ENCODE measurements around the gene MFAP3L. TPM values are rescaled to one million over a fixed set of nuclear protein-coding genes. Genes with fewer than 3 reads are reported as not detected.

MFAP3L gene
- total and polyA plus RNA-seq, 2 donors (not counting 1 experiment from before 2014, with no cell fraction given): 0.49 to 0.50 TPM

DNA sequence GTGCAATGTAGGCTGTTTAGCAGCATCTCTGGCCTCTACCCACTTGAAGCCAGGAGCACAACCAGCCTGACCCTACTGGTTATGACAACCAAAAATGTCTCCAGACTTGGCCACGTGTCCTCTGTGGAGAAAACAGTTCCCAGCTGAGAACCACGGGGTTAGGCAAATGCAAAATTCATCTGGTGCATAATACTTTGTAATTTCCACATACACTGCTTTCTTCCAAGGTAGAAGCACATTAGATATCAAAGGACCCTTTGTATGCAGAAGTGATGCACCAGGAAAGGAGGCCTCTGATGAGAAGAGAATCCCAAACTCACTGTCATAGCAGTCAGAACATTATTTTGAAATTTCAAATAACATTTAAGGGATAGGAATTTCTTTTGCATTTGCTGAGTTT lies 26.3 kb downstream of the MFAP3L start:
- Histone ChIP-seq H3K27me3 (ENCODE audit: control insufficient read depth, insufficient read depth, low read length) (no peaks in the 10 kb centered on the region), H3K4me3 (replicated peaks in 1 of 4; ENCODE audit: control extremely low read depth in 1 of 4, insufficient read depth in 1 of 4, low read depth in 3 of 4, low read length in 4 of 4) (no peak overlapping the region), H3K9ac (ENCODE audit: insufficient read depth, low read length) (no peak overlapping the region), H3K9me3 (ENCODE audit: control insufficient read depth, insufficient read depth, low read depth, low read length) (no peaks in the 10 kb centered on the region), H4K20me1 (ENCODE audit: control insufficient read depth, extremely low read depth, insufficient read depth, low read length) (no peaks in the 10 kb centered on the region), H3K4me1 (ENCODE audit: control insufficient read depth, extremely low read depth, insufficient read depth, low read length) (no peaks in the 10 kb centered on the region), H2AFZ (ENCODE audit: low read length) (no peak overlapping the region), H3K36me3 (ENCODE audit: control insufficient read depth, insufficient read depth, low read length) (no peaks in the 10 kb centered on the region), H3K79me2 (ENCODE audit: control insufficient read depth, insufficient read depth, low read length) (no peaks in the 10 kb centered on the region), H3K4me2 (ENCODE audit: extremely low read depth, insufficient read depth, low read length) (no peak overlapping the region), H3K27ac (ENCODE audit: insufficient read depth, low read length) (no peak overlapping the region)
- no peak for TF ChIP-seq EZH2 (IDR thresholded peaks at IDR 0.05; ENCODE audit: low read length, missing control alignments)
- TF ChIP-seq, protein P1, sequence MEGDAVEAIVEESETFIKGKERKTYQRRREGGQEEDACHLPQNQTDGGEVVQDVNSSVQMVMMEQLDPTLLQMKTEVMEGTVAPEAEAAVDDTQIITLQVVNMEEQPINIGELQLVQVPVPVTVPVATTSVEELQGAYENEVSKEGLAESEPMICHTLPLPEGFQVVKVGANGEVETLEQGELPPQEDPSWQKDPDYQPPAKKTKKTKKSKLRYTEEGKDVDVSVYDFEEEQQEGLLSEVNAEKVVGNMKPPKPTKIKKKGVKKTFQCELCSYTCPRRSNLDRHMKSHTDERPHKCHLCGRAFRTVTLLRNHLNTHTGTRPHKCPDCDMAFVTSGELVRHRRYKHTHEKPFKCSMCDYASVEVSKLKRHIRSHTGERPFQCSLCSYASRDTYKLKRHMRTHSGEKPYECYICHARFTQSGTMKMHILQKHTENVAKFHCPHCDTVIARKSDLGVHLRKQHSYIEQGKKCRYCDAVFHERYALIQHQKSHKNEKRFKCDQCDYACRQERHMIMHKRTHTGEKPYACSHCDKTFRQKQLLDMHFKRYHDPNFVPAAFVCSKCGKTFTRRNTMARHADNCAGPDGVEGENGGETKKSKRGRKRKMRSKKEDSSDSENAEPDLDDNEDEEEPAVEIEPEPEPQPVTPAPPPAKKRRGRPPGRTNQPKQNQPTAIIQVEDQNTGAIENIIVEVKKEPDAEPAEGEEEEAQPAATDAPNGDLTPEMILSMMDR (conservative IDR thresholded peaks at IDR 0.05 in 1 of 2, IDR thresholded peaks at IDR 0.05 in 1 of 2; ENCODE audit: low read depth in 1 of 2, low read length in 2 of 2): no peak
- DNase-seq (ENCODE audit: low read depth in 2 of 2): no peak

- Histone ChIP-seq H3K36me3 (ENCODE audit: control insufficient read depth, insufficient read depth, low read length) (no peaks in the 10 kb centered on the region), H3K9me3 (ENCODE audit: control insufficient read depth, insufficient read depth, low read depth, low read length) (no peaks in the 10 kb centered on the region), H3K9ac (ENCODE audit: insufficient read depth, low read length) (no peak overlapping the region), H3K4me1 (ENCODE audit: control insufficient read depth, extremely low read depth, insufficient read depth, low read length) (no peaks in the 10 kb centered on the region), H3K4me2 (ENCODE audit: extremely low read depth, insufficient read depth, low read length) (no peak overlapping the region), H3K4me3 (replicated peaks in 1 of 4; ENCODE audit: control extremely low read depth in 1 of 4, insufficient read depth in 1 of 4, low read depth in 3 of 4, low read length in 4 of 4) (no peak overlapping the region), H3K79me2 (ENCODE audit: control insufficient read depth, insufficient read depth, low read length) (no peaks in the 10 kb centered on the region), H3K27ac (ENCODE audit: insufficient read depth, low read length) (no peak overlapping the region), H2AFZ (ENCODE audit: low read length) (no peak overlapping the region), H4K20me1 (ENCODE audit: control insufficient read depth, extremely low read depth, insufficient read depth, low read length) (no peaks in the 10 kb centered on the region), H3K27me3 (ENCODE audit: control insufficient read depth, insufficient read depth, low read length) (no peaks in the 10 kb centered on the region)
- no peak for DNase-seq (ENCODE audit: low read depth in 2 of 2)
- TF ChIP-seq EZH2 (IDR thresholded peaks at IDR 0.05; ENCODE audit: low read length, missing control alignments): no peak
- TF ChIP-seq, protein P1 (conservative IDR thresholded peaks at IDR 0.05 in 1 of 2, IDR thresholded peaks at IDR 0.05 in 1 of 2; ENCODE audit: low read depth in 1 of 2, low read length in 2 of 2): no peak
Observed at GRCh38 chr4:169998981-169999380, 27.2 kb downstream of the MFAP3L start.

DNA sequence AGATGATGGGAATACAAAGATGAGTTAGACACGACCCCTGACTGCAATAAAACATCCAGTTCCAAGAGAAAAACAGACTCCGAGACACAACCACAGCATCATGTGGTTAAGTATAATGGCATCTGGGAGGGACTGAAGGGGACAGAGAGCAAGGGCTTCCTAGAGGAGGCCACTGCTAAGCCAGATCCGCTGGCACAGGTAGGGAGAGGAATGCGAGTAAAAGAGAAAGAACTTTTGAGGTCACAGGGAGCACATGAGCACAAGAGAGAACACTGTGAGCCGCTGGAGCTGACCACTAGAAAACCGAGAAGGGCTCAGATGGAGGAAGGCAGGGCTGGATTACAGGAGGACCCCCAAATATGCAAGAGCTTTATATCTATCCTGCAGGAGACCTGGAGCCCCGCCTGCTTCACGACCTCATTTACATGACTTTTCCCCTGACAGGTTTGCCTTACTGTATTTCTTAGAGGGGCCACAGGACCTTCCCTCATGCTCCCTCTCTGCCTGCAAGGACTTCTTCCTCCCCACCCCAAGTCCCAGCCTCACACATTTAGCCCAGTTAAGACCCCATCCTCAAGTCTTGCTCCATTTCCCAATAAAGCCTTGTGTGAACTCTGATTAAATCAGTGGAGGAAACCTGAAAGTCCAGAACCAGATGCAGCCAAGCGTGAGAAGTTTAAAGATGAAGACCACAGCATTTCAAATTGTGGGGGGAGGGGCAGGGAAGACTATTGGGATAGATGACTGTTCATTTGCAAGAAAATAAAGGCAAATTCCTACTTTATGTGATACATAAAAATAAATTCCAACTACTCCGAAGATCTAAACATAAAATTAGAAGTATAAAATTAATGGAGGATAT lies 29.6 kb downstream of the MFAP3L start:
- no peaks in the 10 kb centered on the region for H3K27me3 ChIP-seq (ENCODE audit: control insufficient read depth, insufficient read depth, low read length)
- H2AFZ ChIP-seq (ENCODE audit: low read length): no peak overlapping the region
- TF ChIP-seq EZH2 (IDR thresholded peaks at IDR 0.05; ENCODE audit: low read length, missing control alignments): no peak
- TF ChIP-seq, protein P1 (conservative IDR thresholded peaks at IDR 0.05 in 1 of 2, IDR thresholded peaks at IDR 0.05 in 1 of 2; ENCODE audit: low read depth in 1 of 2, low read length in 2 of 2): no peak
- no peaks in the 10 kb centered on the region for H3K79me2 ChIP-seq (ENCODE audit: control insufficient read depth, insufficient read depth, low read length)
- no peak for DNase-seq (ENCODE audit: low read depth in 2 of 2)
- no peaks in the 10 kb centered on the region for H3K36me3 ChIP-seq (ENCODE audit: control insufficient read depth, insufficient read depth, low read length)
- H3K4me3 ChIP-seq (replicated peaks in 1 of 4; ENCODE audit: control extremely low read depth in 1 of 4, insufficient read depth in 1 of 4, low read depth in 3 of 4, low read length in 4 of 4): no peak overlapping the region
- no peak overlapping the region for H3K4me2 ChIP-seq (ENCODE audit: extremely low read depth, insufficient read depth, low read length)
- no peak overlapping the region for H3K9ac ChIP-seq (ENCODE audit: insufficient read depth, low read length)
- H3K9me3 ChIP-seq (ENCODE audit: control insufficient read depth, insufficient read depth, low read depth, low read length): no peaks in the 10 kb centered on the region
- H3K4me1 ChIP-seq (ENCODE audit: control insufficient read depth, extremely low read depth, insufficient read depth, low read length): no peaks in the 10 kb centered on the region
- H3K27ac ChIP-seq (ENCODE audit: insufficient read depth, low read length): no peak overlapping the region
- no peaks in the 10 kb centered on the region for H4K20me1 ChIP-seq (ENCODE audit: control insufficient read depth, extremely low read depth, insufficient read depth, low read length)

Data from fibroblast of lung (primary cell).